ENCODE results near the gene DLGAP3.

DLGAP3 gene

DNA sequence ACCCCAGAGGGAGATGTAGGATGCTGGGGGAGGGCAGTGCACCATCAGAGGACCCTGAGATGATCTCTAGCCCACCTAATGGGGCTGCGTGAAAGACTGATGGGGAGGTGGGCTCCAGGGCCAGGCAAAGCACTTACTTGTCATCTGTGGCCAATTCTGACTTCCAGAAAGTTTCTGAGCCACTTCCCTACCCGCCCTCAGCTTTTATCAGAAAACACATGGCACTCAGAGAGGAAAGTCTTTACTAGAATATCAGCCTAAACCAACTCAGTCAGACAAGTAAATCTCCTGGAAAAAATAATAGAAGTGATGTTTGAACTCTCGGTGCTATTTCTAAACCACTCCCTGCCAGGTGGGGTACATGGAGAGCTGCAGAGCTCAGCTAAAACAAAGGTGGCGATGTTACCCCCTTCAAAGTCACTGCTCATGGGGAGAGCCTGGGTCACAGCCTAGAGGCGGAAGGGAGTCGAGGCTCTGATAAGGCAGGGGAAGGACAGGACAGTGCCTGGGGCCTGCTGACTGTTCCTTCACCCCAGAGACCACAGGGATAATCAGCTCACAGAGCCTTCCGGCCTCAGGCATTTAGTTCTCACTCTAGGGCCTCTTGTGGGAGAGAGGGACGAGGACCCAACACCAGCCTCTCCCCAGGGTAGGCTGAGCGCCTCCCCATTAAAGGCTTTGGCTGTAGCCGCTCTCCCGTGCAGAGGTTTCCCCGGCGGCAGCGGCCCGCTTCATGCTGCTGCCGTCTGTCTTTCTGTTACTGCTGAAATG lies 84.1 kb downstream of the DLGAP3 start:
- no peak for DNase-seq (ENCODE audit: low read depth)
- no peak for TF ChIP-seq CTCF (IDR thresholded peaks at IDR 0.05; ENCODE audit: low read depth, low read length, missing control alignments)
- in situ Hi-C loops (cut with HindIII; ENCODE audit: low sequenced_read_pairs): loop anchor here (5.0 kb wide), 1 partner anchor 82 kb away; the partner anchor contains the start of gene DLGAP3
- no peak overlapping the region for H3K4me3 ChIP-seq (ENCODE audit: low read depth, low read length)

DNA sequence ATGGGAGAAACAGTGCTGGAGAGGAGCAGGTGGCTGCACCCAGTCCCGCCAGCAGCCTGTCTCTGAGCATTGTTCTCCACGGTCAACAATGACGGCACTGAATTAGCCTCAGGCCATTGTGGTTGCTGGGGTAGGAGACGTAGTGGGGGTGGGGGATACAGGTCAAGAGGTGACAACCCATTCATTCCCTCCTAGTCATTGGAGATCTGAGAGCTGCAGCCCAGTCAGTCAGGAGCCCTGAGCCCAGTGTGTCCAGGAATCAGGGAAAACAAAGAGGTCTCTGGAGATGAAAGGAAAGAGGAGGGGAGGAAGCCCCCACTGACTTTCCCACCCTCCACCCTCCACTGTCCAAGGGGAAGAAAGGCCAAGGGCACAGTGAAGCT lies 85.2 kb downstream of the DLGAP3 start:
- no peak for TF ChIP-seq CTCF (IDR thresholded peaks at IDR 0.05; ENCODE audit: low read depth, low read length, missing control alignments)

GRCh38 chr1:34843392-34844251 lies 85.8 kb downstream of the DLGAP3 start:
- TF ChIP-seq CTCF (IDR thresholded peaks at IDR 0.05; ENCODE audit: low read depth, low read length, missing control alignments): no peak
- no peak for DNase-seq (ENCODE audit: low read depth)
- in situ Hi-C loops (cut with HindIII; ENCODE audit: low sequenced_read_pairs): no loop called here
- H3K4me3 ChIP-seq (ENCODE audit: low read depth, low read length): no peak overlapping the region

More for the DNA sequence above, 85.2 kb downstream of the DLGAP3 start:
- no peak for DNase-seq (ENCODE audit: low read depth)
- no peak overlapping the region for H3K4me3 ChIP-seq (ENCODE audit: low read depth, low read length)
- in situ Hi-C loops (cut with HindIII; ENCODE audit: low sequenced_read_pairs): no loop called here

DNA sequence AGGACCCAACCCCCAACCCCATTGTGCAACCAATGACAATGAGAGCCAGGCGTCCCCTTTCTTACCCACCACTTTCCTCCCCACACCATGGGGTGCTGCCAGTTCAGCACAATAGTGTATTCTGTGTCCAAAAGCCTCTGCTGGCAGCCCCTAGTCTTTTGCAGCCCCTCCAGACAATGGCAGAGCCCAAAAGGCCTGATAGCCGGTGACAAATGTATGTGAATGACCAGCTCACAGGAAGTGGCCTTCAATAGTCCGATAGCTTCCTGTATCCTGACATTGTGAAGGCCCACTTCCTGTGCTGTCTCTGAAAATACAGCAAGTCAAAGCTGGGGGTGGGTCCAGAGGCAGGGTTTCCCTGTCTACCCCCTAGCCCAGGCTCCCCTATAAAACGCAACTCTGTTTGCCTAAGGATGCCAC lies 86.5 kb downstream of the DLGAP3 start:
- H3K4me3 ChIP-seq (ENCODE audit: low read depth, low read length): no peak overlapping the region
- in situ Hi-C loops (cut with HindIII; ENCODE audit: low sequenced_read_pairs): no loop called here
- no peak for DNase-seq (ENCODE audit: low read depth)
- no peak for TF ChIP-seq CTCF (IDR thresholded peaks at IDR 0.05; ENCODE audit: low read depth, low read length, missing control alignments)

DNA sequence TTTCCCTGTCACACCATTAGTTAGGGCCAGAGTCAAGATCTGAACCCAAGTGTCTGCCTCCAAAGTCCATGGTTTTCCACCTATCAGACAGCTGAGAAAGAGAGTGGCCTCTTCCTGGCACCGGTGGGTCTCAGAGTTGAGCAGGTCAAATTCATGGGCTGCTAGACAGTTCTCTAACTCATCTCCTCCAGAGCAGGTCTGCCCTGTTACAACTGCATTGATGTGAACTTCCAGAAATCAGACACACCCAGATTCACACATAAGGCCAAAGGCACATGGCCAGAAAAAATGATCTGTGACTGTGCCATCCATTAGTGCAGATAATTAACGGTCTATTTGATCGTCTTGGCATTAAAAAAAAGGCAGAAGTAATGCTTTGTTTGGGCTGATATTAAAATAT lies 87.4 kb downstream of the DLGAP3 start:
- in situ Hi-C loops (cut with HindIII; ENCODE audit: low sequenced_read_pairs): no loop called here
- no peak for DNase-seq (ENCODE audit: low read depth)
- H3K4me3 ChIP-seq (ENCODE audit: low read depth, low read length): no peak overlapping the region
- TF ChIP-seq CTCF (IDR thresholded peaks at IDR 0.05; ENCODE audit: low read depth, low read length, missing control alignments): no peak

- DNase-seq (ENCODE audit: low read depth): no peak
- no peak for TF ChIP-seq CTCF (IDR thresholded peaks at IDR 0.05; ENCODE audit: low read depth, low read length, missing control alignments)
- in situ Hi-C loops (cut with HindIII; ENCODE audit: low sequenced_read_pairs): no loop called here
- no peak overlapping the region for H3K4me3 ChIP-seq (ENCODE audit: low read depth, low read length)
These were observed 89.0 kb downstream of the DLGAP3 start for GRCh38 chr1:34840426-34840825.

All from astrocyte of the cerebellum (primary cell).